GM23338 (cell line): ENCODE data around the gene C1R. TPM values are rescaled to one million over a fixed set of nuclear protein-coding genes. Genes with fewer than 3 reads are reported as not detected.
"Not testable (repeated sequence)": the region's sequence is repeated elsewhere in the genome, so short reads cannot be mapped to it uniquely, and the experiment has no call there.

ENCODE experiments used
- ATAC-seq: fragments of 200-7000 bp; cut with Tn5 transposase; 3 replicates; pipeline ENCODE4 v1.9.1; 2020
- DNase-seq: peaks from one replicate; pipeline ENCODE4 v3.0.0-alpha.2; 2015; ENCODE audit warnings: low spot score
- H2AFZ ChIP-seq: fragments of 200-600 bp; sonication (generic); 2 replicates; pipeline ENCODE4 v1.8.0; 2016; ENCODE audit warnings: antibody characterized with exemption, mild to moderate bottlenecking, moderate library complexity
- H3F3A ChIP-seq: fragments of 200-600 bp; sonication (generic); replicated peaks from 2 replicates; pipeline ENCODE4 v1.8.0; 2017; ENCODE audit warnings: antibody characterized with exemption, mixed run types, low read depth
- H3K27ac ChIP-seq: fragments of 200-600 bp; sonication (generic); 2 replicates; pipeline ENCODE4 v1.6.1; 2016; ENCODE audit warnings: low read depth
- H3K27me3 ChIP-seq: fragments of 200-600 bp; sonication (generic); 2 replicates; pipeline ENCODE4 v1.8.0; 2016; ENCODE audit warnings: mild to moderate bottlenecking, mixed run types, moderate library complexity; ENCODE audit not compliant: insufficient read depth
- H3K36me3 ChIP-seq: fragments of 200-600 bp; sonication (generic); 2 replicates; pipeline ENCODE4 v1.8.0; 2016; ENCODE audit warnings: mild to moderate bottlenecking; ENCODE audit not compliant: insufficient read depth
- H3K4me1 ChIP-seq: fragments of 200-600 bp; sonication (generic); 2 replicates; pipeline ENCODE4 v1.8.0; 2016; ENCODE audit warnings: mild to moderate bottlenecking, moderate library complexity; ENCODE audit not compliant: insufficient read depth
- H3K4me2 ChIP-seq: fragments of 200-600 bp; sonication (generic); 2 replicates; pipeline ENCODE4 v1.7.1; 2017; ENCODE audit warnings: mixed run types
- H3K4me3 ChIP-seq: fragments of 200-600 bp; sonication (generic); 2 replicates; pipeline ENCODE4 v1.6.1; 2016; ENCODE audit warnings: mixed run types
- H3K79me2 ChIP-seq: fragments of 200-600 bp; sonication (generic); replicated peaks from 2 replicates; pipeline ENCODE4 v1.8.0; 2017; ENCODE audit warnings: mild to moderate bottlenecking; ENCODE audit not compliant: insufficient read depth
- H3K9me2 ChIP-seq: fragments of 200-600 bp; sonication (generic); 2 replicates; pipeline ENCODE4 v1.8.0; 2017; ENCODE audit not compliant: insufficient read depth
- H4K20me1 ChIP-seq: fragments of 200-600 bp; sonication (generic); replicated peaks from 2 replicates; pipeline ENCODE4 v1.8.0; 2017; ENCODE audit warnings: mild to moderate bottlenecking; ENCODE audit not compliant: insufficient read depth
- H3K27ac Mint-ChIP-seq: 2 replicates; pipeline ENCODE4 v1.8.0; 2020; ENCODE audit warnings: inconsistent platforms, mild to moderate bottlenecking, moderate library complexity, mixed read lengths
- H3K27me3 Mint-ChIP-seq: 3 replicates; pipeline ENCODE4 v1.8.0; 2022; ENCODE audit warnings: low read depth, mild to moderate bottlenecking, moderate library complexity, mixed read lengths, inconsistent platforms; ENCODE audit not compliant: insufficient read depth, poor library complexity
- H3K36me3 Mint-ChIP-seq: 3 replicates; pipeline ENCODE4 v1.8.0; 2021; ENCODE audit warnings: low read depth, mild to moderate bottlenecking, inconsistent platforms, moderate library complexity, mixed read lengths
- H3K4me1 Mint-ChIP-seq: 3 replicates; pipeline ENCODE4 v1.8.0; 2020; ENCODE audit warnings: mild to moderate bottlenecking, inconsistent platforms, mixed read lengths
- H3K4me3 Mint-ChIP-seq: 3 replicates; pipeline ENCODE4 v1.8.0; 2021; ENCODE audit warnings: moderate library complexity, mild to moderate bottlenecking, inconsistent platforms, mixed read lengths
- H3K9me3 Mint-ChIP-seq: 3 replicates; pipeline ENCODE4 v1.8.0; 2020; ENCODE audit warnings: moderate library complexity, mild to moderate bottlenecking, inconsistent platforms, mixed read lengths
- CREB1 ChIP-seq: fragments of 250-450 bp; sonication (Bioruptor Pico); IDR thresholded peaks from 2 replicates; pipeline ENCODE4 v1.5.0; 2020; ENCODE audit warnings: low read depth, mild to moderate bottlenecking, moderate library complexity
- ETS1 ChIP-seq: IDR thresholded peaks from 2 replicates; pipeline ENCODE4 v1.6.1; 2016; ENCODE audit warnings: antibody characterized with exemption
- EZH2 ChIP-seq: fragments of 200-600 bp; sonication (generic); IDR thresholded peaks from one replicate; pipeline ENCODE4 v1.8.0; 2017; ENCODE audit warnings: antibody characterized with exemption, mild to moderate bottlenecking, low read depth; ENCODE audit not compliant: unreplicated experiment
- NANOG ChIP-seq: IDR thresholded peaks from 2 replicates; pipeline ENCODE4 v1.6.1; 2016; ENCODE audit warnings: antibody characterized with exemption, borderline replicate concordance
- POLR2AphosphoS5 ChIP-seq: IDR thresholded peaks from 2 replicates; pipeline ENCODE4 v1.6.1; 2016; ENCODE audit warnings: antibody characterized with exemption, low read depth
- ZNF331 ChIP-seq: fragments of 250-450 bp; sonication (Bioruptor Pico); IDR thresholded peaks from 2 replicates; pipeline ENCODE4 v1.5.0; 2020; ENCODE audit warnings: low read depth, mild to moderate bottlenecking, moderate library complexity
- polyA plus RNA-seq: library from polyadenylated mRNA; unstranded; fragments of >200 nt; fragmentation: Nextera tagmentation; extraction: Ambion mirVana; gene quantifications from 2 replicates; pipeline ENCODE4 v1.2.1, GENCODE V29; 2016
- total RNA-seq: library from RNA; depleted of rRNA; stranded (reverse); fragments of >200 nt; shearing (Covaris generic); gene quantifications from 2 replicates; pipeline ENCODE4 v1.2.3, GENCODE V29; 2014
- TF ChIP-seq, protein P1 (sequence below): fragments of 250-450 bp; sonication (Bioruptor Pico); IDR thresholded peaks from 2 replicates; pipeline ENCODE4 v1.5.0; 2020; ENCODE audit warnings: mild to moderate bottlenecking, moderate library complexity

C1R gene
- total and polyA plus RNA-seq, 2 experiments from 2014 or later = 6.4 to 8.8 TPM

- TF ChIP-seq ETS1 = no peak
These were observed 52.8 kb downstream of the C1R start (continued) for GRCh38 chr12:7039403-7039802.

DNA sequence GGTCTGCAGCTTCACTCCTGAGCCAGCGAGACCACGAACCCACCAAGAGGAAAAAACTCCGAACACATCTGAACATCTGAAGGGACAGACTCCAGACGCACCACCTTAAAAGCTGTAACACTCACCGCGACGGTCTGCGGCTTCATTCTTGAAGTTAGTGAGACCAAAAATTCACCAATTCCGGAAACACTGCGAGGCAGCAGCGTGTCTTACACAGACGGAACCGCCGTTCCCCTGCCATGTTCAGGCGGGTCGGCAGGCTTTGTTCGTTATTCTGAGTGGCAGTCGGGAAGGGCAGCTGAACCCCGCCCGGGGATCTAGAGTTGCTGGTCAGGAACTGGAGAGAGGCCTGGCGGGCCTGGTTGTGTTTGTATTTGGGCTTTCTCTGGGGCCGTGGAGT, 53.7 kb downstream of the C1R start:
- no peak for TF ChIP-seq POLR2AphosphoS5
- no peak for TF ChIP-seq ETS1
- no peak for TF ChIP-seq CREB1 (CRISPR knock-in tag)
- no peak for TF ChIP-seq NANOG
- TF ChIP-seq EZH2 = no peak
- TF ChIP-seq ZNF331 (CRISPR knock-in tag) = no peak
- TF ChIP-seq, protein P1, sequence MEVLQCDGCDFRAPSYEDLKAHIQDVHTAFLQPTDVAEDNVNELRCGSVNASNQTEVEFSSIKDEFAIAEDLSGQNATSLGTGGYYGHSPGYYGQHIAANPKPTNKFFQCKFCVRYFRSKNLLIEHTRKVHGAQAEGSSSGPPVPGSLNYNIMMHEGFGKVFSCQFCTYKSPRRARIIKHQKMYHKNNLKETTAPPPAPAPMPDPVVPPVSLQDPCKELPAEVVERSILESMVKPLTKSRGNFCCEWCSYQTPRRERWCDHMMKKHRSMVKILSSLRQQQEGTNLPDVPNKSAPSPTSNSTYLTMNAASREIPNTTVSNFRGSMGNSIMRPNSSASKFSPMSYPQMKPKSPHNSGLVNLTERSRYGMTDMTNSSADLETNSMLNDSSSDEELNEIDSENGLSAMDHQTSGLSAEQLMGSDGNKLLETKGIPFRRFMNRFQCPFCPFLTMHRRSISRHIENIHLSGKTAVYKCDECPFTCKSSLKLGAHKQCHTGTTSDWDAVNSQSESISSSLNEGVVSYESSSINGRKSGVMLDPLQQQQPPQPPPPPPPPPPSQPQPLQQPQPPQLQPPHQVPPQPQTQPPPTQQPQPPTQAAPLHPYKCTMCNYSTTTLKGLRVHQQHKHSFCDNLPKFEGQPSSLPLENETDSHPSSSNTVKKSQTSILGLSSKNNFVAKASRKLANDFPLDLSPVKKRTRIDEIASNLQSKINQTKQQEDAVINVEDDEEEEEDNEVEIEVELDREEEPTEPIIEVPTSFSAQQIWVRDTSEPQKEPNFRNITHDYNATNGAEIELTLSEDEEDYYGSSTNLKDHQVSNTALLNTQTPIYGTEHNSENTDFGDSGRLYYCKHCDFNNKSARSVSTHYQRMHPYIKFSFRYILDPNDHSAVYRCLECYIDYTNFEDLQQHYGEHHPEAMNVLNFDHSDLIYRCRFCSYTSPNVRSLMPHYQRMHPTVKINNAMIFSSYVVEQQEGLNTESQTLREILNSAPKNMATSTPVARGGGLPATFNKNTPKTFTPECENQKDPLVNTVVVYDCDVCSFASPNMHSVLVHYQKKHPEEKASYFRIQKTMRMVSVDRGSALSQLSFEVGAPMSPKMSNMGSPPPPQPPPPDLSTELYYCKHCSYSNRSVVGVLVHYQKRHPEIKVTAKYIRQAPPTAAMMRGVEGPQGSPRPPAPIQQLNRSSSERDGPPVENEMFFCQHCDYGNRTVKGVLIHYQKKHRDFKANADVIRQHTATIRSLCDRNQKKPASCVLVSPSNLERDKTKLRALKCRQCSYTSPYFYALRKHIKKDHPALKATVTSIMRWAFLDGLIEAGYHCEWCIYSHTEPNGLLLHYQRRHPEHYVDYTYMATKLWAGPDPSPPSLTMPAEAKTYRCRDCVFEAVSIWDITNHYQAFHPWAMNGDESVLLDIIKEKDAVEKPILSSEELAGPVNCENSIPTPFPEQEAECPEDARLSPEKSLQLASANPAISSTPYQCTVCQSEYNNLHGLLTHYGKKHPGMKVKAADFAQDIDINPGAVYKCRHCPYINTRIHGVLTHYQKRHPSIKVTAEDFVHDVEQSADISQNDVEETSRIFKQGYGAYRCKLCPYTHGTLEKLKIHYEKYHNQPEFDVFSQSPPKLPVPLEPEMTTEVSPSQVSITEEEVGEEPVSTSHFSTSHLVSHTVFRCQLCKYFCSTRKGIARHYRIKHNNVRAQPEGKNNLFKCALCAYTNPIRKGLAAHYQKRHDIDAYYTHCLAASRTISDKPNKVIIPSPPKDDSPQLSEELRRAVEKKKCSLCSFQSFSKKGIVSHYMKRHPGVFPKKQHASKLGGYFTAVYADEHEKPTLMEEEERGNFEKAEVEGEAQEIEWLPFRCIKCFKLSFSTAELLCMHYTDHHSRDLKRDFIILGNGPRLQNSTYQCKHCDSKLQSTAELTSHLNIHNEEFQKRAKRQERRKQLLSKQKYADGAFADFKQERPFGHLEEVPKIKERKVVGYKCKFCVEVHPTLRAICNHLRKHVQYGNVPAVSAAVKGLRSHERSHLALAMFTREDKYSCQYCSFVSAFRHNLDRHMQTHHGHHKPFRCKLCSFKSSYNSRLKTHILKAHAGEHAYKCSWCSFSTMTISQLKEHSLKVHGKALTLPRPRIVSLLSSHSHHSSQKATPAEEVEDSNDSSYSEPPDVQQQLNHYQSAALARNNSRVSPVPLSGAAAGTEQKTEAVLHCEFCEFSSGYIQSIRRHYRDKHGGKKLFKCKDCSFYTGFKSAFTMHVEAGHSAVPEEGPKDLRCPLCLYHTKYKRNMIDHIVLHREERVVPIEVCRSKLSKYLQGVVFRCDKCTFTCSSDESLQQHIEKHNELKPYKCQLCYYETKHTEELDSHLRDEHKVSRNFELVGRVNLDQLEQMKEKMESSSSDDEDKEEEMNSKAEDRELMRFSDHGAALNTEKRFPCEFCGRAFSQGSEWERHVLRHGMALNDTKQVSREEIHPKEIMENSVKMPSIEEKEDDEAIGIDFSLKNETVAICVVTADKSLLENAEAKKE (CRISPR knock-in tag) = no peak
- Histone ChIP-seq H3K27me3 (no peaks in the 10 kb centered on the region), H3K79me2 (no peaks in the 10 kb centered on the region), H4K20me1 (no peaks in the 10 kb centered on the region), H3K4me1 (peaks cover 9% of the 10 kb centered on the region), H3K36me3 (no peaks in the 10 kb centered on the region), H3K27ac (no peak overlapping the region), H2AFZ (peak overlapping the region; percentile 85; the same call in 1 of the 2 replicates), H3K4me3 (no peak overlapping the region), H3F3A (no peaks in the 10 kb centered on the region), H3K4me2 (no peak overlapping the region), H3K9me2 (no peaks in the 10 kb centered on the region; the same call in 1 of the 2 replicates)
- peaks cover 26% of the 10 kb centered on the region for H3K4me1 Mint-ChIP-seq
- H3K27me3 Mint-ChIP-seq = no peaks in the 10 kb centered on the region
- ATAC-seq = no peak
- H3K9me3 Mint-ChIP-seq = no peaks in the 10 kb centered on the region; the same call in 2 of the 3 replicates
- no peak for DNase-seq
- H3K36me3 Mint-ChIP-seq = no peaks in the 10 kb centered on the region; the same call in 2 of the 3 replicates
- H3K27ac Mint-ChIP-seq = no peak overlapping the region
- no peak overlapping the region for H3K4me3 Mint-ChIP-seq

GRCh38 chr12:7037411-7037810, 54.8 kb downstream of the C1R start:
- not testable (repeated sequence) for H3F3A ChIP-seq, H3K4me2 ChIP-seq, H3K4me3 Mint-ChIP-seq, H4K20me1 ChIP-seq, H3K9me3 Mint-ChIP-seq, H3K4me3 ChIP-seq, DNase-seq, H3K27me3 ChIP-seq, H3K36me3 ChIP-seq, H3K9me2 ChIP-seq, H3K27ac Mint-ChIP-seq, H3K27me3 Mint-ChIP-seq, H3K36me3 Mint-ChIP-seq, ATAC-seq, H2AFZ ChIP-seq, H3K27ac ChIP-seq, H3K4me1 ChIP-seq, H3K79me2 ChIP-seq
- H3K4me1 Mint-ChIP-seq = peaks cover 26% of the 10 kb centered on the region
